HG02973 (cell line): ENCODE measurements around the gene DLEC1.

ENCODE experiments used
- ATAC-seq: cut with Tn5 transposase; IDR thresholded peaks from one replicate; pipeline ENCODE4 v1.9.1; 2021; ENCODE audit warnings: moderate library complexity; ENCODE audit not compliant: unreplicated experiment

Gene DLEC1

GRCh38 chr3:38000965-38001455, 38.0 kb upstream of the DLEC1 start:
- ATAC-seq, result no peak

DNA sequence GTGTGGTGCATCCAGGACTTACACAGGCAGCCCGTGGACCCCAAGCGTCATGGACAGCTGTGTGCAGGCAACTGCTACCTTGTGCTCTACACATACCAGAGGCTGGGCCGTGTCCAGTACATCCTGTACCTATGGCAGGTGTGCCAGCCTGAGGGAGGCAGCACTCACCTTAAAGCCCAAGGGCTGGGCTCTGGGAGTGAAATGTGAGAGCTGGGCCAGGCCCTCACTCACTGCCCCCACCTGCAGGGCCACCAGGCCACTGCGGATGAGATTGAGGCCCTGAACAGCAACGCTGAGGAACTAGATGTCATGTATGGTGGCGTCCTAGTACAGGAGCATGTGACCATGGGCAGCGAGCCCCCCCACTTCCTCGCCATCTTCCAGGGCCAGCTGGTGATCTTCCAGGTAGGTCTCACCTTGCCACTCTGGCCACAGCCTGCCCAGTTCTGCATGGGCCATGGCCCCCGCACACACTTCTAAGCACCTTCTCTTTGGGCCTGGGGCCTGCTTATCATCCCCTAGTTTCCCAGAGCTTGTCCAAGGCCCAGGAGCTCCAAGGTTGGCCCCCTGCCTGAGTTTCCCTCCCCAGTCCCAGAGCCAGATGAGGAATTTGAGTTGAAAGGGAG, 37.4 kb upstream of the DLEC1 start:
- no peak for ATAC-seq

GRCh38 chr3:38002291-38002876, 36.6 kb upstream of the DLEC1 start:
- ATAC-seq, result no peak

DNA sequence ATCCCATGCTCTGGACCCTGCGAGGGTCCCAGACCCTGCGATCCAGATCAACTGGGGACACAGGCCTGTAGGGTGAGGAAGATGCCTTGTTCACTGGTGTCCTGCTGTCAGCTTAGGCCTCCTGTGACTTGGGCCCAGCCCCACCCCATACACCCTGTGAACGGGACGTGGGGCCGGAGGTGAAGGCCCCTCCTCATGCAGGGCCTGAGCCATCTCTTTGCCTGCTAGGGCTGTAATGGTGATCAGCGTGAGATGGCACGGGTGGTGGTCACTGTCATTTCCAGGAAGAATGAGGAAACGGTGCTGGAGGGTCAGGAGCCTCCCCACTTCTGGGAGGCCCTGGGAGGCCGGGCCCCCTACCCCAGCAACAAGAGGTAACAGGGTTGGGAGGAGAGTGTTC, 36.1 kb upstream of the DLEC1 start:
- no peak for ATAC-seq

DNA sequence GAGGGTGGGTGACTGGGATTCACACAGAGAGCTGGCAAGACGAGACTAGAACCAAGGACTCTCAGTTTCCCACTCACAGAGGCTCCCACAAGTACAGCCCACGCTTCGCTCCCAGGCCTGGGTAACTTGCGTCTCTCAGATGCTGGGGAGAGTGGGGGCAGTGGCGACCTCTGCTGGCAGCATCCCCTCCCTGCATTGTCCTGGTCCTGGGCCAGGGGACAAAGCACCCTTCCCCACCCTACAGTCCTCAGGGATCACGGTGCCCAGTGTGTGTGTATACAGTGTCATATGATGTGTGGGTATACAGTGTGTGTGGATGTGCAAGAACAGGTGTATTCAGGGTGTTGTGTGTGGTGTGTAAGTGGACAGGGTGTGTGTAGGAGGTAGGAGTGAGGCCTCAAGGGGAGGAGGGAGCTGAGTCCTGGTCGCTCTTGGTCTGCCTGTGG, 35.6 kb upstream of the DLEC1 start:
- no peak for ATAC-seq

- no peak for ATAC-seq
Observed at GRCh38 chr3:38003817-38004414, 35.1 kb upstream of the DLEC1 start.

GRCh38 chr3:38004415-38005075, 34.5 kb upstream of the DLEC1 start:
- no peak for ATAC-seq

DNA sequence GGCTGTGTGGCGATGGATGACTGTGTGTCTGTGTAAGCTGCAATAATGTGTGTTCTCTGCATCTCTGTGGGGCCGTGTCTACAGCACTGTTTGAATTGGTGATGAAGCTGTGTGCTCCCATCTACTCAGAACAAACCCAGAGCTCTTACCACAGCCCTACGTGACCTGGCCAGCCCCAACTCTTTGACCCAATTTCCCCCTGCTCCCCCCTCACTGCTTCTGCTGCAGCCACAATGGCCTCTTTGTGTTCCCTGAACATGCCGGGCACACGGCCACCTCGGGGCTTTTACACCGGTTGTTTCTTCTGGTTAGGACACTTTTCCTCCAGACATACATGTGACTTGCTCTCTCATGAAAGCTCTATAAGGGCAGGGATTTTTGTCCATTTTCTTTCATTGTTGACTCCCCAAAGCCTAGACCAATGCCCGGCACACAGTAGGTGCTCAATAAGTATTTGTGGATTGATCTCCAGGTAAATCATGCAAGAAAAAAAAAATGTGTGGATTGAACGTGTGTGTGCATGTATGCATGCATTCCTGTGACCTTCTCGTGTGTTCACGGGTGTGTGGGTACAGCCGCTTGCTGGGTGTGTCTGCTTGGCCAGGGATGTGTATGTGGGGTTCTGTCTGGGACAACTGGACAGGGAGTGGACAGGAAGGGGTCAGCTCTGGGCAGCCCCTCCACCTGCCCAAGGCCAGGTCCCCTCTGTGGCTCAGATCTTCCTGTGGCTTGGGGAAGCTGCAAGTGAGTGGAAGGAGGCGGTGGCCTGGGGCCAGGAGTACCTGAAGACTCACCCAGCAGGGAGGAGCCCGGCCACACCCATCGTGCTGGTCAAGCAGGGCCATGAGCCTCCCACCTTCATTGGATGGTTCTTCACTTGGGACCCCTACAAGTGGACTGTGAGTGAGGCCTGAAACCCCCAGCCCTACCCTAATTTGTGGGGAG, 33.7 kb upstream of the DLEC1 start:
- ATAC-seq, result no peak

- ATAC-seq, result no peak
Observed at GRCh38 chr3:38006031-38006430, 33.0 kb upstream of the DLEC1 start.

- ATAC-seq, result no peak
Observed at GRCh38 chr3:38006445-38006995, 32.5 kb upstream of the DLEC1 start.

DNA sequence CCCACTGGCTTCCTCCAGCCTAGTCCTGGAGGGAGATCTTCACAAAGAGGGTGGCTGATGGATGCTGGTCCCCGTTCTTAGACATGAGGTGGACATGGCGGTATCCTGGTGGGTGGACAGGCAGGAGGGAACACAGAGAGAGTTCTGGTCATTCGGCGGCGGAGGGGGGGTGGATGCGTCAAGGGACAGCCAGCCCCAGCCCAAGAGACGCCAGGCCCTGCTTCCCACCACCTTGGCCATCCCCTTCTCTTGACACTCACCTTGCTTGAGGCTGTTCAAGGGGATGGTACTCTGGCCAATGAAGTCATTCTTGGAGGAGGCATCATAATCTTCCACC, 31.3 kb upstream of the DLEC1 start:
- no peak for ATAC-seq

- no peak for ATAC-seq
Observed at GRCh38 chr3:38008191-38008701, 30.8 kb upstream of the DLEC1 start.

DNA sequence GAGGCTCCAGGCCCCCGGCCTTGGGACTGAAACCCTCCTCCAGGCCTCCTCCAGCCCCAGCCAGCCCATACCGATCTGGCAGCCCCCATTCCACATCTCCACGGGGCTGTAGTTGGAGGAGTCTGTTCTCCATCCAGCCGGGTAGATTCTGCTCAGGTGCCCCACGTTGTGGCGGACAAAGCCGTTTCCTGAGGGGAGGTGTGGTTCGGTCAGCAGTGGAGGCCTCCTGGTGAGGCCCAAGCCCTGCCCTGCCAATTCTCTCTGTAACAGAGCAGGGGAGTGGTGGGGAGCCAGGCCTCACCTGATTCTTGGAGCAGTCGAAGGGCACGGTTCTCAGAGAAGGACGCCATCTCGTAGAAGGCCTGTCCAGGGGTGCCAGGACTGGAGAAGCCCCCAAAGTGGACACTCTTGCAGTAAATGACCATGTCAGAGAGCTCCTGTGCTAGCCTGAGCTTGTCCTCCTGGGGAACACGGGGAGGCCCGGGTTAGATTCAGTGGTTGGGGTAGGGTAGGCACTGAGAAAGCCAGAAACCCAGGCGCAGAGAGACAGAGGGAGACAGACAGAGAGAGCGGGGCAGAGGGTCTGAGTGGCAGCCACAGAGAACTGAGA, 29.9 kb upstream of the DLEC1 start:
- no peak for ATAC-seq

- no peak for ATAC-seq
Observed at GRCh38 chr3:38009807-38010591, 29.0 kb upstream of the DLEC1 start.

- no peak for ATAC-seq
Observed at GRCh38 chr3:38011111-38011510, 27.9 kb upstream of the DLEC1 start.

DNA sequence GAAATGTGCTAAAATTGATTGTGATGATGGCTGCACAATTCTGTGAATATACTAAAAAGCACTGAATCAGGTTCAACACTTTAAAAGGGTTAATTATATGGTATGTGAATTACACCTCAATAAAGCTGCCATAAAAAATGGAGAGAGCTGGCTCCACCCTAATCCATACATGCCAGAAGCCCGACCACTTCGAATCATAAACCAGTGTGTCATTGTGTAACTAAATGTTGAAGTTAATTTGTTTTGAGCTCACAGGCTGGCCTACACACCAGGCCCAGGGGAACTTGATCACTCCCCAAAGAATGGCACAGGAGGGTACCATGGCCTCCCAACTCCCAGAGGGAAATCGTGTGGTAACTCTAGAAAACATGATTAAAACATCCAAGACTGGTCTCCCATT, 23.5 kb upstream of the DLEC1 start:
- ATAC-seq, result no peak

- no peak for ATAC-seq
Observed at GRCh38 chr3:38015984-38016383, 23.0 kb upstream of the DLEC1 start.

- no peak for ATAC-seq
Observed at GRCh38 chr3:38016410-38016809, 22.6 kb upstream of the DLEC1 start.

GRCh38 chr3:38016847-38017444, 22.1 kb upstream of the DLEC1 start:
- no peak for ATAC-seq
